Stimulated activated CD4-positive, alpha-beta T cell treated with anti-CD3 and anti-CD28 coated beads, Interleukin-12 subunit alpha, Interleukin-12 subunit beta, amount 100 ng/mL, for 24 hours (primary cell): ENCODE results near the gene TMEM42.
A peak's percentile ranks its signal among the peaks of the same experiment; 100 is the strongest.

Experiments used
- DNase-seq, 2 experiments: peaks; one replicate each; pipeline ENCODE4 v3.0.0-alpha.2; 2020; ENCODE audit warnings: low read depth in 2 of 2

Gene TMEM42

GRCh38 chr3:44910693-44911092 is 49.0 kb downstream of the TMEM42 start:
- DNase-seq = no peak

- peak; percentile 13 to 56 for DNase-seq
These were observed 52.3 kb downstream of the TMEM42 start for GRCh38 chr3:44913868-44914468.

GRCh38 chr3:44914936-44915335 is 53.2 kb downstream of the TMEM42 start:
- no peak for DNase-seq
